ENCODE measurements around the gene GNB1.
"Not testable (repeated sequence)": the region's sequence is repeated elsewhere in the genome, so short reads cannot be mapped to it uniquely, and the experiment has no call there.

The GNB1 gene

DNA sequence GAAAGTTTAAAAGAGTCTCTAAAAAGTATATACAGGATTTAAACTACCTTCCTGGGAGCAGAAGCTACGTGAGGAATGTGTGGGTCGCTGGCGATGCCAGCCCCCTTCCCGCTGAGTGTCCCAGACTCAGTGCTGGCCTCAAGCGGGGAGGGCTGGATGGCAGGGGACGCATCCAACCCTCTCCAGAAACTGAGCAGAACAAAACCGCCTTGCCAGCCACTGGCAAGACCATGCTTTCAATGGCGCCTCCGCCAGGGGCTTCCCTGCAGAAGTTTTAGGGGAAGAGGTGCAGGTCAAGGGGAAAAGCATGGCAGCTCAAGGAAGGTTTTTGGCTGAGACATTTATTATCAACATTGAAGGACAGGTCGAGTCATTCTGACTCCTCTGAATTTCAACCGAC, 138.7 kb downstream of the GNB1 start:
- no peak for DNase-seq (ENCODE audit: low read depth in 1 of 2, low spot score in 1 of 2)

DNA sequence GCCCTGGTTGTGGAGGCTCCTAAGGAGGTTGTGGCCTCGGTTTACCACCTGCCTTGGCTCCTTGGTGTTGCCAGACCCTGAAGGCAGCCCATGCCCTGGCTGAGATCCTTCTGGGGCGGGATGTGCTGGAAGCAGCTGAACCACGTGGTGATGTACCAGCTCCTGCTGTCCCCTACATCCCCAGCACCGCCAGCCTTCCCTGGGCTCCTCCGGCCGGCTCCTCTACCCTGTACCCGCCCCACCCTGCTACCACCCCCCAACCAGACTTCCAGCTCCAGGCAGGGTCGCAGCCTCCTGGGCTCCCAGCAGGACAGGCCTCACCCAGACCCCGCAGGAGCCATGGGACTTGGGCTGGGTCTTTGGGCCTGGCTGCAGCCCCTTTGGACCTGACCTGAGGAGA, 140.9 kb downstream of the GNB1 start:
- not testable (repeated sequence) for DNase-seq (ENCODE audit: low read depth in 1 of 2, low spot score in 1 of 2)

DNA sequence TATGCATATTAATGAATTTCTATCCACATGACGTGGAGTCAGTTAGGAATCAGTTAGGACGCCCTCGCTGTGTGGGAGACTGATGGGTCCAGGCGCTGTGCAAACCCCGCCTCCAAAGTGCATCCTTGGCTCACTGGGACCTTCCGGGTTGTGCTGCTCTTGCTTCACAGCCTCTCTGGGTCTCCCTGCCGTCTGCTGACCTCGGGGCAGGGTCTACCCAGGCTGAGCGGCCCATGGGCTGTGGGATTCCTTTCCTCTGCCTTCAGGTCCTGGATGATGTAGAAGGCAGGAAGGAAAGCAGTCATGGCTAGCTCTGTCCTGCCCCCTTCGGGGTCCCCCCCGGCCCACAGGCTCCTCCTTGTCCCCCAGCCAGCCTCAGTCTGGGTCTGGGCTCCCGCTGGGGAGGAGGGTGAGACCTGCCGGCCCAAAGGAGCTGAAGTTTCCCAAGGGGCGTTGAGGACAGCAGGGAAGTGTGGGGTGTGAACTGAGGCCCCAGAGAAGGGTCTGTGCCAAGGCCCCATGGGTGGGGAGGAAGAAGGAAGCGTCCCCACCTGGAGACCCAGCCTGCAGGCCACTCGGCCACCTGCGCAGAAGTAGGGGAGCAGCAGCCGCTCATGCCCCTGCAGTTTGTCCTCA, 142.1 kb downstream of the GNB1 start:
- DNase-seq (ENCODE audit: low read depth in 1 of 2, low spot score in 1 of 2), result no peak

DNA sequence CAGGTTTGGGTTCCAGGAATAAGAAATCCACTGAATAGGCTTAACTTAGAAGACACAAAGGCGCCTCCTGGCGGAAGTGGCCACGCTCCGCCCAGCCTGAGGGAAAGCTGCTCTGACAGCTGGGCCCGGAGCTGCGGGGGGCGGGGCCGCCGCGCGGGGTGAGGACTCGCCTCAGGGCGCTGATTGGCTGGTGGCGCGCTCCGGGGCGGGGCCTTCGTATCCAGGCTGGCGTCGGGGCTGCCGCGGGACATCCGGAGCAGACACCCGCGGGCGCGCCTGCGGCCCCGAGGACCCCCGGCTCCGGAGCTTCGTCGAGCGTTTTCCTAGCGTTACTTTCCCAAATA, 144.3 kb downstream of the GNB1 start:
- not testable (repeated sequence) for DNase-seq (ENCODE audit: low read depth in 1 of 2, low spot score in 1 of 2)

DNA sequence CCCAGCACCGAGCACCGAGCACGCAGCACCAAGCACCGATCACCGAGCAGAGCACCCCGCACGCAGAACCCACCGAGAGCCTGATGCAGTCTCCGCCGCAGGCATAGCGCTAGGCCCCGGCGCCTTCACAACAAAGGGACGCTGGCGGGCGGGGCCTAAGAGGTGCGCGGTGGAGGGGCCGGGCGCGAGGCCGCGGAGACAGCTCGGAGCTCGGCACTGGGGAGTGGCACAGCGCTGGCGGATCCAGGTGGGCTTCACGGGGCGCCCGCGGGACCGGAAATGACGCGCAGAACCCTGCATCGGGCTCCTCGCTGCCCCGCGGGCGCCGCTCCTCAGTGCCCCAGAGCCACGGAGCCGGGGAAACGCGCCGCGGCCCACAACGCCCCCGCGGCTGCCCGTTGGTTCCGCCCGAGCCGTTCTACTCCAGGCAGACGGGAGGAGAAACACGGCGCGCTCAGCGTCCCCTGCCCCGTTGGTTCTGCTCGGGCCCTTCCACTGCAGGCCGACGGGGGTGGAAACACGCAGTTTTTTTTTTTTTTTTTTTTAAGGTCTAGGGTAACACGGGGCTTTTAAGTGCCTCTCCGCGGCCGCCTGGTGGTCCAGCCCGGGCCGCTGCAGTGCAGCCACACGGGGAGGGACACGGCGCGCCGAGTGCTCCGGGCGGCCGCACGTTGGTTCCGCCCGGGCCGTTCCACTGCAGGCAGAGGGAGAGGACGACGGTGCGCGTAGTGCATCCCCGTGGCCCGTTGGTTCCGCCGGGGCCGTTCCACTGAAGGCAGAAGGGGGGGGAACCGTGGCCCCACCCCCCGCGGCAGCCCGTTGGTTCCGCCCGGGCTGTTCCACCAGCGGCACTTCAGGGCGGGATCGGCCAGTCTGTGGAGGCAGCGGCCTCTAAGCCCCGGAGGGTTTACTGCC, 145.0 kb downstream of the GNB1 start:
- peak; percentile 91 to 98 for DNase-seq (ENCODE audit: low read depth in 1 of 2, low spot score in 1 of 2)

DNA sequence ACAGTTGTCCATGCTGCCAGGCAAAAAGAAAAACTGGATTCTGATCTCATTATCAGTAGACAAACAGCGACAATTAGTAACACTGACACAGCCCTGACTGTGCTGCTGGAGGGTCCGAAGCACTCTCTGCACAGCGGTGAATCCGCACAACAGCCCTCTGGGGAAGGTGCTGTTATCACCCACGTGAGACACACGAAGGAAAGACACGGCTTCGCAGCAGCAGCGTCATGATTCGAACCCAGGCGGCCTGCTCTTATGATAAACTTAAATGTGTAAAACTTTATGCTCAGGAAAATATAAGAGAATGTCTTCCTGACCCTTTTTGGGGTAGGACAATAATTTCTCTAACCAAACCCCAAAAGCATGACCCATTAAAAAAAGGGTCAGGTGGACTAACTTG, 148.4 kb downstream of the GNB1 start:
- DNase-seq (ENCODE audit: low read depth in 1 of 2, low spot score in 1 of 2), result not testable (repeated sequence)

DNA sequence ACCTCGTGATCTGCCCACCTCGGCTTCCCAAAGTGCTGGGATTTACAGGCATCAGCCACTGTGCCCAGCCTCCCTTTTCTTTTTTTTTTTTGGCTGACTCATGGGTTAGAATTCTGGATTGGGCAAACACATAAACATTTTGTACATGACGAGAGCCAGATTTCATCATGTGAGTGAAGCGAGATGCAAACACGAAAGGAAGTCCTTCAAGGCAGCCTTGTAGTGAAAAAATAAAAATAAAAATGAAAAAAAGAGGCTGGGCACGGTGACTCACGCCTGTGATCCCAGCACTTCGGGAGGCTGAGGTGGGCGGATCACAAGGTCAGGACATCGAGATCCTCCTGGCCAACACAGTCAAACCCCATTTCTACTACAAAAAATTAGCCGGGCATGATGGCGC, 149.9 kb downstream of the GNB1 start:
- not testable (repeated sequence) for DNase-seq (ENCODE audit: low read depth in 1 of 2, low spot score in 1 of 2)

DNA sequence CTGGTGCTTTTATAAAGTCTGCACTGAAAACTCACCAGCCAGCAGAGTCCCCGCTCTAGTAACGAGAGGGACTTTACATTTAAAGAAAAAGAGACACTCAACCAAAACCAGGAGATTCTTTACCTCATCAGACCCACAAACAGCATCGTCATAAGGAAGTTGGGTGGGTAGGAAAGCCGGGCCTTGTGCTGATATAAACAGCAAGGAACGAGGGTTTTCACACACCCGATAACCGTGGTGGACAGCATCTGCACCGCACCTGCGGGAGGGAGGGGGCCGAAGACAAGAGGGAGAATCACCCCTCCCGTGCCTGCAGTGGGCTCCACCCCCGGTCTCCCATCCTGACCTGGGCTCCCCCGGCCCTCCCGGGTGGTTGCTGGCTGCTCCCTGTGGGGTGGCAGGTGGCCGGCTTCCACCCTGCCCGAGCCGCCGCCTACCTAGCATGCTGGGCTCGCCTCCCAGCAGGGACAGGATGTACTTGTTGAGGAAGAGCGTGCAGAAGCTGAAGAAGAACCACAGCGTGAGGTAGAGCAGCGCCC, 152.0 kb downstream of the GNB1 start:
- not testable (repeated sequence) for DNase-seq (ENCODE audit: low read depth in 1 of 2, low spot score in 1 of 2)

DNA sequence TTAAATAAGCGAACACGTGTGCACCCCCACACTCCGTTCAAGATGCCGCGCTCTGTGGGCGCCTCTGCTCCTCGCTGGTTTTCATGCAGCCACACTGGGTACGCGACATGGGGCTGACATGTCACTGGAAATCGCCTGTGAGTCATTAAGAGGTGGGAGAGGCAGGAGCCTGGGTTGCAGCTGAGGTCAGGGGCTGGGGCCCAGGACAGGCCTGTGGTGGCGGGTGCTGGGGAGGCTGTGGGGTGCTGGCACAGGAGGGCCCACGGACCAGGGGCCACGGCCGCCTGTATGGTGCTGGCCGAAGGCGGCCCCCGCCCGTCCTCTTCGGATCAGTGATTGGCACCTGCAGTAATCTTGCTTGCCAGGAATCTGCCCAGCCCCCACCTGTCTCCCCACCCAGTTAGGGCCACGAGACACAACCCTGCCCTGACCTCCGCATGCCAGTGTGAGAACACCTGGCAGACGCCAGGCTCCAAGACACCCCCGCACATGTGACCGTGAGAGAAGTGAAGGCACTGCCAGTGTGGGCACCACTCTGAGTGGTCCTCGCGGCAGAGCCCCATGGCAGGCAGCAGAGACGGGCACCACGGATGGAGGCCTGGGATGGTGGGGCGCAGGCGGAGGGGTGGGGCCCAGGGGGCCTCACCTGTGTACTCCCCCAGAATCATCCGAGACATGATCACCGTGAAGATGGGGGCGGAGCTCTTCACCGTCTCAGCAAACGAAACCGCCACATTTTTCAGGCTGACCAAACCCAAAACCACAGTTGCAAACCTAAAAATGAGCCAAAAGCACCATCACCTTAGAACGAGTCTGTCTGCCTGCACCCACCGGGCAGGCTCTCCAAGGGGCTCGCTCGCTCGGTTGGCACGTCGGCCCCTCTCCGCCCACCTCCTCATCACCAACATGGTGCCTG, 153.0 kb downstream of the GNB1 start:
- DNase-seq (ENCODE audit: low read depth in 1 of 2, low spot score in 1 of 2), result not testable (repeated sequence)

Data from stimulated activated CD4-positive, alpha-beta T cell treated with anti-CD3 and anti-CD28 coated beads, Interleukin-15, amount 100 ng/mL, for 1 hour (primary cell).